Activated naive CD8-positive, alpha-beta T cell treated with anti-CD3 and anti-CD28 coated beads for 36 hours (primary cell): ENCODE data around the gene PTPRJ. TPM values are rescaled to one million over a fixed set of nuclear protein-coding genes. Genes with fewer than 3 reads are reported as not detected.

ENCODE experiments used
- DNase-seq: peaks from one replicate; pipeline ENCODE4 v3.0.0; 2021
- H3K27ac Mint-ChIP-seq: one replicate; pipeline ENCODE4 v1.8.0; 2022; ENCODE audit warnings: mild to moderate bottlenecking, moderate library complexity, mixed read lengths
- H3K27me3 Mint-ChIP-seq: one replicate; pipeline ENCODE4 v1.8.0; 2022; ENCODE audit warnings: mild to moderate bottlenecking, mixed read lengths
- H3K36me3 Mint-ChIP-seq: one replicate; pipeline ENCODE4 v1.8.0; 2021; ENCODE audit warnings: mild to moderate bottlenecking, mixed read lengths
- H3K4me1 Mint-ChIP-seq: one replicate; pipeline ENCODE4 v1.8.0; 2021; ENCODE audit warnings: mixed read lengths
- H3K4me3 Mint-ChIP-seq: one replicate; pipeline ENCODE4 v1.8.0; 2022; ENCODE audit warnings: mild to moderate bottlenecking, moderate library complexity, mixed read lengths
- H3K9me3 Mint-ChIP-seq: one replicate; pipeline ENCODE4 v1.8.0; 2022; ENCODE audit warnings: mixed read lengths
- total RNA-seq, 2 experiments: library from RNA; stranded (reverse); gene quantifications; one replicate each; pipeline ENCODE4 v1.2.3, GENCODE V29; 2021

PTPRJ gene
- total RNA-seq, 2 experiments from 2014 or later, result 11.8 to 13.1 TPM

DNA sequence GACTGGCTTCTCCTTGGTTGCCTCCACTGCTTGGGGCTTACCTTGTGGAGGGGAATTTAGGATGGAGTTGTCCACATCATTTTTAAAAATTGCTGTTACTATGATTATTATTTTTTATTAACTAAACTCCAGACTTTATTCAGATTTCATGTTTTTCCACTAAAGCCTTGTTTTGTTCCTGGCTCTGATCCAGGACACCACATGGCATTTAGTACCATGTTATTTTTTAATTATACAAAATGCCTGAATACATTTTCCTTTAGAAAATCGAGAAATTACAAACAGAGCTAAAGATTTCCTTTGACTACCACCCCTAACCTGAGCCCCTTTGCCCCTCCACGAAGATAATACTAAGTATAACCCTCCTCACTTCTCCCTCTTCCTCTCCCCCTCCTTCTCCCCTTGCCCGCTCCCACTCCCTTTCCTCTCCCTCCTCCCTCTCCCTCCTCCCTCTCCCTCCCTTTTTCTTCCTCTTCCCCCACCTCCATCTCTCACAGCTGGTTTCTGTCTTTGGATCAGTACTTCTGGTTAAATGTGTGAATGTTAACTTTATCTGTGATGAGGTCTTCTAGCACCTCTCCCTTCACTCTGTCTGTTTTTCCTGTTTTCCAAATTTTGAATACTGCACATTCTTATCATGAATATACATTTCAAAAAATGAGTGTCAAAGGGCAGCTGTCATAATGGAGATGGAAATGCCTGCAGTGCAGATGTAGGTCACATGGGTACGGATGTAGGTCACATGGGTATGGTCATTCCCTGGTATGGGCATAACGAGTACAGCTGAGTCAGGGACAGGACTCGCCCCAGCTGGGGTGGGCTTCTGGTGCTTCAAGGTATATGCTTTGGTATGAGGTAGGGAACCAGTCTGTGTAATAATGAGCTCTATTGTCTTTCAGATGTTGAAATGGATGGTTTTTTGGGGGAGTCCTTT is 181.9 kb downstream of the PTPRJ start:
- DNase-seq, result no peak
- Mint-ChIP-seq H3K27me3 (no peaks in the 10 kb centered on the region), H3K27ac (no peak overlapping the region), H3K4me3 (no peak overlapping the region), H3K9me3 (no peaks in the 10 kb centered on the region), H3K4me1 (no peaks in the 10 kb centered on the region), H3K36me3 (peaks cover 10% of the 10 kb centered on the region)

DNA sequence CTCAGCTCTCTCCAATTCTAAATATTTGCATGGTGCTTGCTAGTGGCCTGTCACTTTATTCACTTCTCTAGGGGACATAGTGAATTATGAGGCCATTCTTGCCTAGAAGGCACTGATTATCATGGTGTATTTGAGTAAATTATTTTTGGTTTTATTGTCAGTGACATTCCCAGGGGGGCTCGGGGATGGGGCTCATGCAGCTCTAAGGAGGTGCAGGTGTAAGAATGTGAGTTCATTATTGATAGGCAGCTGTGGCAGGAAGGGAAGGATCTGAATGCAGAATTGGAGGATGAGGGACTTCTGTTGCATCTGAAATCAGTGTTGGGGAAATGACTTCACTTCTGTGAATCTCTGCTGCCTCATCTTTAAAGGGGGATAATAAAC is 182.5 kb downstream of the PTPRJ start:
- Mint-ChIP-seq H3K4me3 (no peak overlapping the region), H3K36me3 (peaks cover 10% of the 10 kb centered on the region), H3K4me1 (no peaks in the 10 kb centered on the region), H3K9me3 (no peaks in the 10 kb centered on the region), H3K27me3 (no peaks in the 10 kb centered on the region), H3K27ac (no peak overlapping the region)
- DNase-seq, result no peak

DNA sequence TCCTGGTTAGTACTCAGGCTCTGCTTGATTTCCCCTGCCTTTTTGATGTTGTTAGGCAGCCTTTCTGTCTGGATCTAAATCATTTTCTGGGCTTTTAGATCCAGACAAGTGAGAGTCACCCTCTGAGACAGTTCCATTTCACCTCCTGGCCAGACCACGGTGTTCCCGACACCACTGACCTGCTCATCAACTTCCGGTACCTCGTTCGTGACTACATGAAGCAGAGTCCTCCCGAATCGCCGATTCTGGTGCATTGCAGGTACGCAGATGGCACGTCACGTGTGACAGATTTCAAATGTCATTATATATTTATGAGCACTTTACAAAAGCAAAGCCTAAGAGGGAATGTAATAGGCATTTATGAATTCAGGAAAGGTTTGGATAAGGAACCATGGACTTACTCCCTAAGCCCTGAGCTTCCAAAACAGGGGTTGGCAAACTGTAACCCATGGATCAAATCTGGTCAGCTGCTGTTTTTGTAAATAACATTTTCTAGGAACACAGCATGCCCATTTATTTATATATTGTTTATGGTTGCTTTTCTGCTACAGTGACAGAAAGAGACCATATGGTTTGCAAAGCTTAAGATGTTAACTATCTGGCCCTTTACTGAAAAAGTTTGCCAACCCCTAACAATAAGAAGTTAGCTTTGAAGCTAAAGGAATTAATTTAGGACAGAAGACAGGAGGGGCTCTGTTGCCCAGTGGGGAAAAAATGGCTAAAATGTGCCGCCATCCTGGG is 183.2 kb downstream of the PTPRJ start:
- Mint-ChIP-seq H3K4me3 (no peak overlapping the region), H3K36me3 (peaks cover 10% of the 10 kb centered on the region), H3K9me3 (no peaks in the 10 kb centered on the region), H3K4me1 (no peaks in the 10 kb centered on the region), H3K27ac (no peak overlapping the region), H3K27me3 (no peaks in the 10 kb centered on the region)
- DNase-seq, result no peak

DNA sequence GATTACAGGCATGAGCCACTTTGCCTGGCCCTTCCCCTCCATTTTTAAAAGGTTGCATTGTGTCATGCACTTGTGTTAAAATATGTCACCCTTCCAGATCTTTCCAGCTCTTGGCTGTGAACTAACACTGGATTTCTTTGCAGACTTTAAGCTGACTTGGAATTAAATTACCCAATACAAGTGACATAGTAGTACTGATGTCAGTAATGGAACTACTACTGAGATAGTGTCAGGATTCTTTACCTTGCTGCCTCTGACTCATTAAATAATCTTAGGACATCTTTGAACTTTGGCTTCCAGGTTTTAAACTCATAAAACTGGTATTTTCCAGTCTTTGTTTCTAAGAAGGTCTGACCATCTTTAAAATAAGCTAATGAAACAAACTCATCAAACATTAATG is 184.5 kb downstream of the PTPRJ start:
- Mint-ChIP-seq H3K27me3 (no peaks in the 10 kb centered on the region), H3K9me3 (no peaks in the 10 kb centered on the region), H3K27ac (no peak overlapping the region), H3K4me3 (no peak overlapping the region), H3K36me3 (peaks cover 14% of the 10 kb centered on the region), H3K4me1 (no peaks in the 10 kb centered on the region)
- no peak for DNase-seq

DNA sequence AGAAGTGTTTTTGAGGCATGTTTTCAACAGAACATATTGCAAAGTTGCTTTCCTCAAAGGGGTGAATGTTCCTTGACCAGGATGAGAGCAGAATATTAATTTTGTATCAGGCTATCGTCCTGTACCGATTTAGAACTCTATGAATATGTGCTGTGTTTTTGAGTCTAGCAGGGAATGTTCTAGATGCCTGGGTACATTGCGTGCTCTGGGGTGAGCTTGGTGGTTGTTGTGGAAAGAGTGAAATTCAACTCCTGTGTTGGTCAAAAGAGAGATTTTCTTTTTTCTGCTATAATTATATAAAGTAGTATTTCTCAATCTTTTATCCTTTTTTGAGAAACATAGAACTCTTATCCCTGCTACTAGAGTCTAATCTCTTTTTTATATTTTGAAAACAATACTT is 185.1 kb downstream of the PTPRJ start:
- Mint-ChIP-seq H3K27ac (peak overlapping the region; percentile 55), H3K36me3 (peaks cover 14% of the 10 kb centered on the region), H3K27me3 (no peaks in the 10 kb centered on the region), H3K4me1 (no peaks in the 10 kb centered on the region), H3K9me3 (no peaks in the 10 kb centered on the region), H3K4me3 (no peak overlapping the region)
- no peak for DNase-seq

DNA sequence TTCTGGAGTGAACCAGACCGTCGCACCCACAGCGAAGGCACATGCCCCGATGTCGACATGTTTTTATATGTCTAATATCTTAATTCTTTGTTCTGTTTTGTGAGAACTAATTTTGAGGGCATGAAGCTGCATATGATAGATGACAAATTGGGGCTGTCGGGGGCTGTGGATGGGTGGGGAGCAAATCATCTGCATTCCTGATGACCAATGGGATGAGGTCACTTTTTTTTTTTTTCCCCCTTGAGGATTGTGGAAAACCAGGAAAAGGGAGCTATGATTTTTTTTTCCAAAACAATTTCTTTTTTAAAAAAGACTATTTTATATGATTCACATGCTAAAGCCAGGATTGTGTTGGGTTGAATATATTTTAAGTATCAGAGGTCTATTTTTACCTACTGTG is 187.0 kb downstream of the PTPRJ start:
- Mint-ChIP-seq H3K4me1 (no peaks in the 10 kb centered on the region), H3K27ac (no peak overlapping the region), H3K9me3 (no peaks in the 10 kb centered on the region), H3K4me3 (no peak overlapping the region), H3K27me3 (no peaks in the 10 kb centered on the region), H3K36me3 (peaks cover 12% of the 10 kb centered on the region)
- no peak for DNase-seq

DNA sequence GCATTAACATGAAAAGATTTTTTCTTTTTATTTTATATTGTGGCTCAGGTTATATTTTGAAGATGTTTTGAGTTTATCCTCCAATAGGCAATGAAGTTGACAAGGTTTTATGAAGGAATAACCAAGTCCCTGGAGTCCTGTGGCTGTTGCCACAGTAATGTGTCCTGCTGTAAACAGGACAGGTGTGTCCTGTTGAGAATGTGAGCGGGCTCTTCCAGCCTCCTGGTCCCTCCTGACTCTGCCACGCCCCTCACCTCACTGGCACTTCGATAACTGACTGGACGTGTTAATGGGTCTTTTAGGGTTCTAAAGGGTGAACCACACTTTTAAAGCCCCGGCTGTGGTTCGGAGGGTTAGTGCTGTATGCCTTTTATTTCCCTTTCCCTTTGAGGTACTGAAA is 188.5 kb downstream of the PTPRJ start:
- Mint-ChIP-seq H3K36me3 (peaks cover 11% of the 10 kb centered on the region), H3K4me3 (no peak overlapping the region), H3K27ac (no peak overlapping the region), H3K9me3 (no peaks in the 10 kb centered on the region), H3K27me3 (no peaks in the 10 kb centered on the region), H3K4me1 (no peaks in the 10 kb centered on the region)
- DNase-seq, result no peak

DNA sequence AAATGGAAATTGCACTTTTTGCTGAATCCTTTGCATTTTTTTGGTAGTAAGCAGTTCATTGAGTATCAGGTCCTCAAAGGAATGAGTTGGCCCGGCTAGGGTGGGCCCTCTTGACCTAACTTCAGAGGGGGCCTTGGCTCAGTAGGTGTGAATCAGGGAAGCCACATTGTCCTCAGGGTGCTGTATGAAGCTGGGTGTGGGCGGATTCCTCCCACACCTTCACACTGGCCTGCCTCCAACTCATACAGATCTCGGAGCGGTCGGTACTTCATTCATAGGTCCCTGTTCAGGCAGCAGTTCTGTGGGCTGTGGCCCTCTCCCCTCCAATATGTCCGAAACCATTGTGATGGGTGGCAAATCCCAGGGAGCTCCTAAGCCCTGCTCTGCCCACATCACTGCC is 188.9 kb downstream of the PTPRJ start:
- H3K36me3 Mint-ChIP-seq, result peaks cover 7% of the 10 kb centered on the region

DNA sequence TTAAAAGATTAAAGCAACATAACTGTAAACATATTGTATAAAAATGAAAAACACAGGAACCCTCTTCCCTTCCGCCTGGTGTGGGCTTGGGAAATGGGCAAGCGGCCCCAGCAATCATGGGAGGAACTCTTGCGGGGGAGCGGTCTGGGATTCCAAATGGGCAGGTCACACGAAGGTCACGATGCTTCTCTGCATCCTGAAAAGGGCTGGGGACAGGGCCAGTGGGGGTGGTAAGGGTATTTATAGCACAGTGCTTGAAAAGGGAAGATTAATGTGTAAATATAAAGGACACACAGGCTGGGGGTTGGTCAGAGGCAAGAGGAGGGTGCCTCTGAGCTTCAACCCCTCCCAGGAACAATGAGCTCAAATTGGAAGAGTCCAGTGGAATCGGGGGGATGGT is 189.4 kb downstream of the PTPRJ start:
- Mint-ChIP-seq H3K27ac (no peak overlapping the region), H3K4me1 (no peaks in the 10 kb centered on the region), H3K4me3 (no peak overlapping the region), H3K36me3 (peaks cover 7% of the 10 kb centered on the region), H3K9me3 (no peaks in the 10 kb centered on the region), H3K27me3 (no peaks in the 10 kb centered on the region)
- DNase-seq, result no peak

More for the DNA sequence above, 188.9 kb downstream of the PTPRJ start:
- Mint-ChIP-seq H3K4me1 (no peaks in the 10 kb centered on the region), H3K4me3 (no peak overlapping the region), H3K27ac (no peak overlapping the region), H3K27me3 (no peaks in the 10 kb centered on the region), H3K9me3 (no peaks in the 10 kb centered on the region)
- DNase-seq, result no peak

DNA sequence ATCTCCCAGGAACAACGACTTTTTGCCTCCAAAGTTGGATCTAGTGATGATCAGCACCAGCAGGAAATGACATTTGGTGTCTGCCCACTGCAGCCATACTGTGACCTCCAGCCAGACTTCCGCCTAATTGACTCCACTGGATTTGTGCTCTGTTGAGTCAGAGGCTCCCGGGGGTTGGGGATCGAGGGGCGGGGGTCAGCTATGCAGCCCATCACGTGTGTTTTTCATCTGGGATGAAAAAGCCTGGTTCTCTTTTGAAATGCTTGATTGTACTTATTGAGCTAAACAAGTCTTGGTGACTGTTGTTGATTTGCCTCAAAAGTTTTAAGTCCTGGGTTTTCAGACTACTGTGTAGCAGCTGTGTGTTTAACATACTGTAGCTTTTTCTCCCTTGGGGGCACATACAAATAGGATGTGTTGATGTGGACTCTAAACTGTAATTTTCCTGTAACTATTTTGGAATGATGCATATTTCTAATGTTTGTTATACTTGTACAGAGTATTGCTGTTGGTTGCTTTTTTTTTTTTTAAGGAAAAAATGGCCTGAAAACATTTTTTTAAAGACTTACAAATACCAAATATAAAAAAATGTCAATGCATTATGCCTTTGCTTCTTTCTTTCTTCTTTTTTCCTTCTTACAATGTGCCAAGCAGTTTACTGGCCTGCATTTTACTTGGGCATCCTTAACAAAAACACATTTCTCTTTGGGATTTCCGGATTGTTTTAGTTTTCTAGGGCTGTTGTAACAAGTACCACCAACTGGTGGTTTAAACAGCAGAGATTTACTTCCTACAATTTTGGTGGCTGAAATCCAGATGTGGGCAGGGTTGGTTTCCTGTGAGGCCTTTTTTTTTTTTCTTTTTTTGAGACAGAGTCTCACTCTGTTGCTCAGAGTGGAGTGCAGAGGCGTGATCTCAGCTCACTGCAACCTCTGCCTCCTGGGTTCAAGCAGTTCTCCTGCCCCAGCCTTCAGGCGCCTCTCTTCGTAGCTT is 190.2 kb downstream of the PTPRJ start:
- H3K36me3 Mint-ChIP-seq, result peaks cover 7% of the 10 kb centered on the region
- no peaks in the 10 kb centered on the region for H3K4me1 Mint-ChIP-seq
- H3K27ac Mint-ChIP-seq, result no peak overlapping the region
- no peaks in the 10 kb centered on the region for H3K9me3 Mint-ChIP-seq
- no peaks in the 10 kb centered on the region for H3K27me3 Mint-ChIP-seq
- H3K4me3 Mint-ChIP-seq, result no peak overlapping the region
- no peak for DNase-seq

DNA sequence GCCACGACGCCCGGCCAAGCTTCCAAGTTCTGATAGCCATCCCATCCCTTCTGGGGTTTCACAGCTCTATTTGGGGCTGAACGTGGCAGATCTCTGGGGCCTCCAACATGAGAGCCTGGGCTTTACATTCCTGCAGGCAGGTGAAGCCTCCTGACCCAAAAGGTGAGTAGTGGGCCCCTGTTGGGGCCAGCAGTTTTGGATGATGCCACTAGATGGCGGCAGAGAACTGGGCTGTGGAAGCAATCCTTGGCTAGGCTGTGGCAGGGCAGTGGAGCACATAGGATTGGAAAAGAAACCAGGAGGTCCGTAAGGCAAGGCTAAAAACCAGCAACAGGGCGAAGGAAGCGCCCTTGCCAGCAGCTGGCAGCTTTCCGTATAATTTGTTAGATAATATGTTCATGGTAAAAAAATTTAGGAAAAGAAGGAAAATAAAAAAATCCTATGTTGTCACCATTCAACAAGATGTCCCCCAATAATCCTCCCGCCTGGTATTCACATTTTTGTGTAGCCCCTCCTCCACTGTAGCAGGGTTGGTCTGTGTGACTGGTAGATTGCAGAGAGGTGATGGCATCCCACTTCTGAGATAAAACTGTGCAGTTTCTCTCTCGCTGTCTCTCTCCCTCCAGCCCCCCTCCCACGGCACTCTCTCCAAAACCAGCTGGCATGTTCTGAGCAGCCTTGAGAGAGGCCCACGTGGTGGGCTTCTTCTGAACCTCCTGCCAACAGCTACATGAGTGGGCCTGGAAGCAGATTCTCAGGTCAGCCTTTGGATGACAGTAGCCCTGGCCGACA is 192.7 kb downstream of the PTPRJ start:
- H3K27me3 Mint-ChIP-seq, result no peaks in the 10 kb centered on the region
- H3K36me3 Mint-ChIP-seq, result peaks cover 4% of the 10 kb centered on the region
- no peaks in the 10 kb centered on the region for H3K9me3 Mint-ChIP-seq
- no peak overlapping the region for H3K4me3 Mint-ChIP-seq
- no peak overlapping the region for H3K27ac Mint-ChIP-seq
- DNase-seq, result peak; percentile 38
- no peaks in the 10 kb centered on the region for H3K4me1 Mint-ChIP-seq

DNA sequence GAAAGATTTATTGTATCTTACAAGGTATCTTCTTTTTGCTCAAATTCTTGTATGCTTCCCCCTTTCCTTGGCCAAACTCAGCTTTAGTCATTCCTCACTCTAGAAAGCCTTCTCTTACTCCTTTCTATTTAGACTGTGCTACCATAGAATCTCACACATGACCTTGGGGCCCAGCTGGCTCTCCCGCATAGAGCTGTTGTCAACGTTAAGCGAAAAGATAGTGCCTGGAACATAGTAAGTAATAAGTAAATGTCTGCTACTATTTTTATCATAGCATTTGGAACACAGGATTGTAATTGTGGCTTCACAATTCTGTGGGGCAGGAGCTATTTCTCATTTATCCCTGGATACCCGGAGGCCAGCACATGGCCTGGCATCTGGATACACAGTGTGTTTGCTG is 197.3 kb downstream of the PTPRJ start:
- H3K27me3 Mint-ChIP-seq, result no peaks in the 10 kb centered on the region
- H3K27ac Mint-ChIP-seq, result no peak overlapping the region
- H3K36me3 Mint-ChIP-seq, result no peaks in the 10 kb centered on the region
- DNase-seq, result no peak
- H3K4me3 Mint-ChIP-seq, result no peak overlapping the region
- no peaks in the 10 kb centered on the region for H3K4me1 Mint-ChIP-seq
- no peaks in the 10 kb centered on the region for H3K9me3 Mint-ChIP-seq

DNA sequence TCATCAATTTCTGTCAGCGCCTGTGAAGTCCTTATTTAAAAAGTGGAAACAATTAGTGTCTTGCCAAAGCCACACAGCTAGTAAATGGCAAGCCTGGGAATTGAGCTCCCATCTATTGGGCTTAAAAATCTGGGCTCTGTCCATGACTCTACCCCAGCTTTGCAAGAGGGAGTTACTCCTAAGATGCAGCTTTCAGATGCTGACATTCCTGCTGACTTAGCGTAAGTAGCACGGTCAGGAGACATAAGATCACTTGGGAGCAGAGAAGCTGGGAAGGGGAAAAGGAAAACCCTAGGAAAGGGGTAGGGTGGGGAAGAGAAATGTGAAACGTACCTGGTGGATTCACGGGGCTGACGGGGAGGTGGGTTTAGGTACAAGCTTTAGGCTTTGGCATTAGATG is 200.3 kb downstream of the PTPRJ start:
- no peaks in the 10 kb centered on the region for H3K27me3 Mint-ChIP-seq
- no peak overlapping the region for H3K27ac Mint-ChIP-seq
- H3K4me3 Mint-ChIP-seq, result no peak overlapping the region
- H3K4me1 Mint-ChIP-seq, result no peaks in the 10 kb centered on the region
- no peak for DNase-seq
- H3K9me3 Mint-ChIP-seq, result no peaks in the 10 kb centered on the region
- H3K36me3 Mint-ChIP-seq, result no peaks in the 10 kb centered on the region

DNA sequence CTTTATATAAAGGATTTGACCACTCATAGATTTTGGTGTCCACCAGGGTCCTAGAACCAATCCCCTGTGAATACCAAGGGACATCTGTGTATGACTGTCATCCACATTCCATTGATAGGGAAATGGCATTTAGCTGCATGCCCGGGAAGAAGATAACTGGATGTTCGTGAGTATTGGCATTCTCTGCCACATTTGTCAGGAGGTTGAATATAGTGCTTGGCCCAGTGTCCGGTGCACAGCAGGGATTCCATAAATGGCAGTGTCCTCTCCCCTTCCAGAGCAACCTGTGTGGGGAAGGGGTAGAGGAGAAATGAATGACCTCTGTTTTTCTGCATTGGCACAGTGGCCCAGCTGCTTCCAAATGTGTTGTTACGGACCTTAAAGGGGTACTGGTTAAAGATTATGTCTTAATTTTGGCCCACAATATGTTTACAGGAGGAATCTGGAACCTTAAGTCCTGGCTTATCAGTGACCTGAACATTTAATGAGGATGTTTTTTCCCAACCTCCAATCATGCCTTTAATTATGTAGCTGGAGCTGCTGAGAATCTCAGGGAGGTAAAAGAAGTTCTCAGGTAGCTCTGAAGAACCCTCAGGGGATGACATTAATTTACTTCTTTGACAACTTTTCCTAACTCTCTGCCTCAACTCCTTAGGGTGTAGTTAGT is 202.6 kb downstream of the PTPRJ start:
- no peaks in the 10 kb centered on the region for H3K4me1 Mint-ChIP-seq
- no peak for DNase-seq
- no peaks in the 10 kb centered on the region for H3K9me3 Mint-ChIP-seq
- no peak overlapping the region for H3K27ac Mint-ChIP-seq
- no peaks in the 10 kb centered on the region for H3K27me3 Mint-ChIP-seq
- no peak overlapping the region for H3K4me3 Mint-ChIP-seq
- no peaks in the 10 kb centered on the region for H3K36me3 Mint-ChIP-seq
